K562 (cell line): ENCODE data around the gene USP13. TPM values are rescaled to one million over a fixed set of nuclear protein-coding genes. Genes with fewer than 3 reads are reported as not detected.

Source experiments
- ATAC-seq: fragments of 200-7000 bp; cut with Tn5 transposase; 3 replicates; pipeline ENCODE4 v1.9.1; 2020; ENCODE audit warnings: moderate library complexity
- BruUV-seq: library from RNA; stranded (reverse); fragments of 400-500 nt; replicated peaks from 2 replicates; lab custom pipeline; 2021; lab: Mats Ljungman, UMichigan
- CTCF ChIA-PET: fragments of 300-600 bp; formaldehyde crosslinking; extraction: SDS; loops from one replicate; lab custom pipeline; 2021; ENCODE audit warnings: low intra/inter-chr PET ratio; lab: Yijun Ruan, JAX
- POLR2A ChIA-PET: fragments of 300-600, 350-650 bp; sonication (Branson Sonifier 250); formaldehyde crosslinking; extraction: SDS; loops from one replicate; lab custom pipeline; 2021; ENCODE audit warnings: antibody characterized with exemption, inconsistent platforms; lab: Yijun Ruan, JAX
- DNase-seq, 4 experiments: peaks; one replicate each; pipeline versions ENCODE4 v3.0.0 to v3.0.0-alpha.2; 2011 to 2018; ENCODE audit warnings: low spot score in 3 of 4, mixed read lengths in 3 of 4; ENCODE audit errors: extremely low read depth in 1 of 4
- FAIRE-seq: peaks from 2 replicates; lab custom pipeline; 2011; peaks lifted over from hg19 to GRCh38; lab: Jason Lieb, UNC
- H2AFZ ChIP-seq: 2 replicates; pipeline ENCODE4 v1.6.0; 2011; ENCODE audit warnings: low read depth, low read length, control low read depth, inconsistent platforms
- H3K27ac ChIP-seq: fragments of 200-600 bp; 3 replicates; pipeline ENCODE4 v1.8.0; 2011; ENCODE audit warnings: low read depth, mild to moderate bottlenecking, control low read depth, inconsistent platforms, low read length, moderate library complexity, mixed read lengths; ENCODE audit errors: extremely low read depth
- H3K27me3 ChIP-seq, 2 experiments: fragments of 300-600 bp in 1 of 2; 2 replicates in 1 of 2; 3 replicates in 1 of 2; pipeline versions ENCODE4 v1.6.0 to v1.8.0; 2011; ENCODE audit warnings: inconsistent platforms in 2 of 2, low read length in 2 of 2, mild to moderate bottlenecking in 1 of 2, mixed read lengths in 1 of 2, moderate library complexity in 1 of 2; ENCODE audit not compliant: control insufficient read depth in 2 of 2, insufficient read depth in 2 of 2
- H3K36me3 ChIP-seq: fragments of 300-600 bp; 3 replicates; pipeline ENCODE4 v1.8.0; 2011; ENCODE audit warnings: mild to moderate bottlenecking, low read length, inconsistent platforms; ENCODE audit not compliant: control insufficient read depth, insufficient read depth
- H3K4me1 ChIP-seq, 2 experiments: fragments of 200-600 bp in 1 of 2; replicated peaks in 1 of 2; 2 replicates in 1 of 2; 3 replicates in 1 of 2; pipeline versions ENCODE4 v1.5.1 to v1.8.0; 2011; ENCODE audit warnings: inconsistent platforms in 2 of 2, low read length in 2 of 2, mild to moderate bottlenecking in 1 of 2, mixed read lengths in 1 of 2, moderate library complexity in 1 of 2; ENCODE audit not compliant: control insufficient read depth in 2 of 2, insufficient read depth in 2 of 2
- H3K4me2 ChIP-seq: 2 replicates; pipeline ENCODE4 v1.6.1; 2011; ENCODE audit warnings: low read length, control low read depth, inconsistent platforms, mixed read lengths; ENCODE audit not compliant: insufficient read depth
- H3K4me3 ChIP-seq: fragments of 200-600 bp; sonication (generic), shearing (Covaris generic); 2 replicates; pipeline ENCODE4 v1.5.1; 2016; ENCODE audit warnings: control low read depth, inconsistent platforms
- H3K79me2 ChIP-seq: fragments of 200-600 bp; 3 replicates; pipeline ENCODE4 v1.8.0; 2011; ENCODE audit warnings: low read length, inconsistent platforms; ENCODE audit not compliant: control insufficient read depth, insufficient read depth
- H3K9ac ChIP-seq, 2 experiments: 2 replicates each; pipeline versions ENCODE4 v1.6.0 to v1.6.1; 2011; ENCODE audit warnings: low read depth in 2 of 2, low read length in 2 of 2, control low read depth in 1 of 2, inconsistent platforms in 1 of 2, mild to moderate bottlenecking in 1 of 2, mixed read lengths in 1 of 2; ENCODE audit not compliant: insufficient read depth in 1 of 2
- H3K9me1 ChIP-seq: one replicate; pipeline ENCODE4 v1.6.0; 2011; ENCODE audit warnings: inconsistent platforms, mild to moderate bottlenecking, low read length, moderate library complexity; ENCODE audit not compliant: control insufficient read depth, insufficient read depth
- H3K9me3 ChIP-seq: replicated peaks from 2 replicates; pipeline ENCODE4 v1.5.1; 2011; ENCODE audit warnings: low read depth, low read length, inconsistent platforms; ENCODE audit not compliant: control insufficient read depth, insufficient read depth
- H4K20me1 ChIP-seq: replicated peaks from 2 replicates; pipeline ENCODE4 v1.6.1; 2011; ENCODE audit warnings: low read length, inconsistent platforms, mixed read lengths; ENCODE audit not compliant: control insufficient read depth, insufficient read depth
- HMG20B ChIP-seq: fragments of 250-450 bp; sonication (Bioruptor Pico); IDR thresholded peaks from 2 replicates; pipeline ENCODE4 v1.5.0; 2021; ENCODE audit warnings: mild to moderate bottlenecking
- POU5F1 ChIP-seq: fragments of 150-350 bp; IDR thresholded peaks from 2 replicates; pipeline ENCODE4 v1.6.1; 2014; ENCODE audit warnings: borderline replicate concordance, low read length, low read depth, mild to moderate bottlenecking; ENCODE audit not compliant: partially characterized antibody
- SMARCA4 ChIP-seq: fragments of 450-650 bp; IDR thresholded peaks from 2 replicates; pipeline ENCODE4 v1.6.1; 2016
- STAG1 ChIP-seq: sonication (generic); formaldehyde crosslinking; IDR thresholded peaks from 2 replicates; pipeline ENCODE4 v1.5.0; 2020; ENCODE audit warnings: missing genetic modification reagents, borderline replicate concordance
- TAL1 ChIP-seq: fragments of 450-650 bp; IDR thresholded peaks from 2 replicates; pipeline ENCODE4 v1.6.1; 2016; ENCODE audit warnings: mild to moderate bottlenecking
- TBL1XR1 ChIP-seq, 2 experiments: IDR thresholded peaks; 2 replicates each; pipeline ENCODE4 v1.6.1; 2012; ENCODE audit warnings: improper control_type of control experiment in 2 of 2, low read length in 2 of 2, mild to moderate bottlenecking in 1 of 2
- WGBS: fragments of 100-300 bp; shearing (Covaris generic); methylation state at CpG from one replicate; pipeline ENCODE4 v1.1.6; 2016; ENCODE audit warnings: low coverage, mixed read lengths; ENCODE audit not compliant: insufficient coverage; ENCODE audit errors: missing lambda C conversion rate; 5-methylcytosine and 5-hydroxymethylcytosine counted together
- in situ Hi-C: fragments of 300-500 bp; cut with MboI; formaldehyde crosslinking; loops from 4 replicates; pipeline ENCODE4 v1.15.0; 2018; ENCODE audit warnings: inconsistent platforms, mixed read lengths
- intact Hi-C: fragments of 100-400 bp; cut with micrococcal nuclease; formaldehyde crosslinking; loops from 2 replicates; pipeline ENCODE4 v1.14.2; 2022
- polyA plus RNA-seq, 8 experiments: library from polyadenylated mRNA; depleted of rRNA in 4 of 8; stranded (reverse) in 5 of 8; unstranded in 3 of 8; fragments of >200 nt; fragmentation: Nextera tagmentation in 2 of 8; fragmentation: Illumina TruSeq in 1 of 8; extraction: Ambion mirVana in 2 of 8; extraction: Trizol in 1 of 8; gene quantifications; 2 replicates each; pipeline versions ENCODE4 v1.2.1 to v1.2.3, GENCODE V29; 2011 to 2014; ENCODE audit warnings: inconsistent platforms in 1 of 8, missing spikeins in 1 of 8
- total RNA-seq, 7 experiments: library from RNA; depleted of rRNA in 6 of 7; stranded (reverse); fragments of >200 nt in 6 of 7; fragmentation: Illumina TruSeq in 2 of 7; extraction: Trizol in 2 of 7; gene quantifications; 2 replicates each; pipeline versions ENCODE4 v1.2.1 to v1.2.3, GENCODE V29; 2011 to 2021; ENCODE audit warnings: low replicate concordance in 1 of 7
- TF ChIP-seq, protein P1 (sequence below): sonication (generic); formaldehyde crosslinking; IDR thresholded peaks from 2 replicates; pipeline ENCODE4 v1.4.0; 2020; ENCODE audit warnings: mild to moderate bottlenecking, missing genetic modification reagents
- TF ChIP-seq, protein P2 (sequence below): fragments of 200-800 bp; sonication (Bioruptor generic); IDR thresholded peaks from 2 replicates; pipeline ENCODE4 v1.6.1; 2016; ENCODE audit warnings: missing genetic modification characterization, missing compliant biosample characterization

Gene USP13
- total and polyA plus RNA-seq, 9 of the 15 experiments (the other 6 are each of a cell fraction or from before 2014, with no cell fraction given) = 0.11 to 2.3 (median 0.51) TPM

DNA sequence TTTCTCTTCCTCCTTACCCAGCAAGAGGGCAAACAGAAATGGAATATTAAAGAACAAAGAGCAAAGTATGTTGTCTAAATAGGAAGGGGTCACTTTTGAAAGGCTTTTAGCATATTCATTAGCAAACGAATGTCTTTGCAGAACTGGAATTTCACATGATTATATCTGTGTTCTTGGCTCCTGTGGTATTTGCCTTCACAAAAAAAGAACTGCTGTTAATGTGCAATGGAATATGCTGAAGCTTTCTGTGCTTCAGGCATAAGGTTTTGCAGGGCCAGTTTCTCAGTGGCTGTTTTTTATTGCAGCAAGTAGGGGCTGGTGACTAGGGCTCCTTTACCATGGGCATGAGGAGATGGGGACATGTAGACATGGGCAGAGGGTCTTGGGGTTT is 173.4 kb downstream of the USP13 start:
- Histone ChIP-seq H3K4me3 (no peak overlapping the region), H2AFZ (no peak overlapping the region), H3K4me1 (no peaks in the 10 kb centered on the region), H3K9ac (no peak overlapping the region), H3K27me3 (no peaks in the 10 kb centered on the region), H3K4me2 (no peak overlapping the region), H3K9me3 (no peaks in the 10 kb centered on the region), H3K36me3 (no peaks in the 10 kb centered on the region), H4K20me1 (no peaks in the 10 kb centered on the region), H3K79me2 (no peaks in the 10 kb centered on the region), H3K9me1 (no peaks in the 10 kb centered on the region), H3K27ac (no peak overlapping the region)
- CTCF ChIA-PET = no interaction called here
- FAIRE-seq (no peak), ATAC-seq (no peak), DNase-seq (no peak)
- WGBS = 0% methylated on average over 1 of the region's 1 CpG
- POLR2A ChIA-PET = no interaction called here
- BruUV-seq = no TSS peak
- in situ Hi-C loops (no loop called here), intact Hi-C loops (no loop called here)
- TF ChIP-seq, protein P1, sequence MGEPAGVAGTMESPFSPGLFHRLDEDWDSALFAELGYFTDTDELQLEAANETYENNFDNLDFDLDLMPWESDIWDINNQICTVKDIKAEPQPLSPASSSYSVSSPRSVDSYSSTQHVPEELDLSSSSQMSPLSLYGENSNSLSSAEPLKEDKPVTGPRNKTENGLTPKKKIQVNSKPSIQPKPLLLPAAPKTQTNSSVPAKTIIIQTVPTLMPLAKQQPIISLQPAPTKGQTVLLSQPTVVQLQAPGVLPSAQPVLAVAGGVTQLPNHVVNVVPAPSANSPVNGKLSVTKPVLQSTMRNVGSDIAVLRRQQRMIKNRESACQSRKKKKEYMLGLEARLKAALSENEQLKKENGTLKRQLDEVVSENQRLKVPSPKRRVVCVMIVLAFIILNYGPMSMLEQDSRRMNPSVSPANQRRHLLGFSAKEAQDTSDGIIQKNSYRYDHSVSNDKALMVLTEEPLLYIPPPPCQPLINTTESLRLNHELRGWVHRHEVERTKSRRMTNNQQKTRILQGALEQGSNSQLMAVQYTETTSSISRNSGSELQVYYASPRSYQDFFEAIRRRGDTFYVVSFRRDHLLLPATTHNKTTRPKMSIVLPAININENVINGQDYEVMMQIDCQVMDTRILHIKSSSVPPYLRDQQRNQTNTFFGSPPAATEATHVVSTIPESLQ (CRISPR knock-in tag) = no peak
- TF ChIP-seq HMG20B (CRISPR knock-in tag) (no peak), STAG1 (CRISPR knock-in tag) (no peak), TBL1XR1 (IDR thresholded peaks at IDR 0.05; ENCODE audit: low read length in 2 of 2) (no peak), POU5F1 (no peak), SMARCA4 (no peak), TAL1 (no peak)
- TF ChIP-seq, protein P2, sequence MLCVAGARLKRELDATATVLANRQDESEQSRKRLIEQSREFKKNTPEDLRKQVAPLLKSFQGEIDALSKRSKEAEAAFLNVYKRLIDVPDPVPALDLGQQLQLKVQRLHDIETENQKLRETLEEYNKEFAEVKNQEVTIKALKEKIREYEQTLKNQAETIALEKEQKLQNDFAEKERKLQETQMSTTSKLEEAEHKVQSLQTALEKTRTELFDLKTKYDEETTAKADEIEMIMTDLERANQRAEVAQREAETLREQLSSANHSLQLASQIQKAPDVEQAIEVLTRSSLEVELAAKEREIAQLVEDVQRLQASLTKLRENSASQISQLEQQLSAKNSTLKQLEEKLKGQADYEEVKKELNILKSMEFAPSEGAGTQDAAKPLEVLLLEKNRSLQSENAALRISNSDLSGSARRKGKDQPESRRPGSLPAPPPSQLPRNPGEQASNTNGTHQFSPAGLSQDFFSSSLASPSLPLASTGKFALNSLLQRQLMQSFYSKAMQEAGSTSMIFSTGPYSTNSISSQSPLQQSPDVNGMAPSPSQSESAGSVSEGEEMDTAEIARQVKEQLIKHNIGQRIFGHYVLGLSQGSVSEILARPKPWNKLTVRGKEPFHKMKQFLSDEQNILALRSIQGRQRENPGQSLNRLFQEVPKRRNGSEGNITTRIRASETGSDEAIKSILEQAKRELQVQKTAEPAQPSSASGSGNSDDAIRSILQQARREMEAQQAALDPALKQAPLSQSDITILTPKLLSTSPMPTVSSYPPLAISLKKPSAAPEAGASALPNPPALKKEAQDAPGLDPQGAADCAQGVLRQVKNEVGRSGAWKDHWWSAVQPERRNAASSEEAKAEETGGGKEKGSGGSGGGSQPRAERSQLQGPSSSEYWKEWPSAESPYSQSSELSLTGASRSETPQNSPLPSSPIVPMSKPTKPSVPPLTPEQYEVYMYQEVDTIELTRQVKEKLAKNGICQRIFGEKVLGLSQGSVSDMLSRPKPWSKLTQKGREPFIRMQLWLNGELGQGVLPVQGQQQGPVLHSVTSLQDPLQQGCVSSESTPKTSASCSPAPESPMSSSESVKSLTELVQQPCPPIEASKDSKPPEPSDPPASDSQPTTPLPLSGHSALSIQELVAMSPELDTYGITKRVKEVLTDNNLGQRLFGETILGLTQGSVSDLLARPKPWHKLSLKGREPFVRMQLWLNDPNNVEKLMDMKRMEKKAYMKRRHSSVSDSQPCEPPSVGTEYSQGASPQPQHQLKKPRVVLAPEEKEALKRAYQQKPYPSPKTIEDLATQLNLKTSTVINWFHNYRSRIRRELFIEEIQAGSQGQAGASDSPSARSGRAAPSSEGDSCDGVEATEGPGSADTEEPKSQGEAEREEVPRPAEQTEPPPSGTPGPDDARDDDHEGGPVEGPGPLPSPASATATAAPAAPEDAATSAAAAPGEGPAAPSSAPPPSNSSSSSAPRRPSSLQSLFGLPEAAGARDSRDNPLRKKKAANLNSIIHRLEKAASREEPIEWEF = no peak
